ENCODE measurements around the gene CCP110. TPM values are rescaled to one million over a fixed set of nuclear protein-coding genes. Genes with fewer than 3 reads are reported as not detected.

CCP110 gene
- total RNA-seq, 1 experiment from 2014 or later = 30.1 TPM

- Histone ChIP-seq H3K27ac (ENCODE audit: low read length) (peak overlapping the region; percentile 86), H3K9me3 (ENCODE audit: low read length) (no peaks in the 10 kb centered on the region), H3K4me3 (ENCODE audit: low read length) (peak overlapping the region; percentile 98), H3K27me3 (ENCODE audit: low read length) (no peaks in the 10 kb centered on the region), H3K9me2 (replicated peaks; ENCODE audit: insufficient read depth, low read length) (no peaks in the 10 kb centered on the region), H4K20me1 (ENCODE audit: insufficient read depth, low read depth, low read length) (no peaks in the 10 kb centered on the region), H3K36me3 (ENCODE audit: insufficient read depth, low read length) (peaks cover 21% of the 10 kb centered on the region; the same call in 1 of the 2 replicates), H3K79me2 (ENCODE audit: low read length) (peaks cover 77% of the 10 kb centered on the region), H3K4me2 (ENCODE audit: low read depth, low read length, poor library complexity, severe bottlenecking) (peak overlapping the region; percentile 94), H2AFZ (ENCODE audit: low read length) (peak overlapping the region; percentile 17; the same call in 1 of the 2 replicates), H3K4me1 (ENCODE audit: low read length) (peaks cover 55% of the 10 kb centered on the region), H3K9ac (ENCODE audit: low read length) (peak overlapping the region; percentile 94)
- no peak for DNase-seq
These were observed 544 bp downstream of the CCP110 start for GRCh38 chr16:19524356-19524615.

DNA sequence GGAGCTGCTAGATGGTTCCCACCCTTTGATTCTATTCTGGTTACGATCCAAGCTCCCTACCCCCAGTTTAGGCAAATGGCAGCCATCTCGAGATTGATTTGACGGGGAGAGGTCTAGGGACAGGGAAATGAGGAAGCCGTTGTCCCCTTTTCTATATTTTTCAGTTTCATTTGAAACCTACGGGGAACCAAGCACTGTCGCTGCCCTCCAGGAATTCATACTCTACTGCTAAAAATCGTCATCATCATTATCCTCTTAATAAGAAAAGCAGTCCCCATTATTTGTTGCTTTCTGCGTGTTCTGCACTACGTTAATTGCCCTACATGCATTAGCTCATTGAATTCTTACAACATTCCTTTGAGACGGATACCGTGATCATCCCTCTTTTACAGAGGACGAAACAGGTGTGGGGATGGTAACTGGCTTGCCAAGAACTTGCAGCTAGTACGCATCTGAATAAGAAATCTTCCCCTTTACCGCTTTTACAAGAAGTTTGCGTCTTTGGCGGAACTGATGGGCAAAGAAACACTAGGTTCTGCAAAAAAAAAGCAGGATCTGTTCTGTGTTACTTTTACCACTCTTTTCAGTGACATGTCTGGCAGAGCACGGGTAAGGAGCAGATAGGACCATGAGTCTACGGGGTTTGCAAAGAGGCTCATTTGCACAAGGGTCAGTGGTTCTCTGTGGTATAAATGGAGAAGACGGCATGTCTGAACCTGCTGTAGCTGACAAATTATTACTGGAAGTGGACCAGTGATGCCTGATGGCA, 1.1 kb downstream of the CCP110 start:
- peak; percentile 79 for DNase-seq
- Histone ChIP-seq H2AFZ (ENCODE audit: low read length) (peak overlapping the region; percentile 43; the same call in 1 of the 2 replicates), H3K9ac (ENCODE audit: low read length) (peak overlapping the region; percentile 94), H3K36me3 (ENCODE audit: insufficient read depth, low read length) (peaks cover 23% of the 10 kb centered on the region; the same call in 1 of the 2 replicates), H3K4me2 (ENCODE audit: low read depth, low read length, poor library complexity, severe bottlenecking) (peak overlapping the region; percentile 94), H3K9me2 (replicated peaks; ENCODE audit: insufficient read depth, low read length) (no peaks in the 10 kb centered on the region), H3K9me3 (ENCODE audit: low read length) (no peaks in the 10 kb centered on the region), H4K20me1 (ENCODE audit: insufficient read depth, low read depth, low read length) (no peaks in the 10 kb centered on the region), H3K4me3 (ENCODE audit: low read length) (peak overlapping the region; percentile 98), H3K4me1 (ENCODE audit: low read length) (peaks cover 51% of the 10 kb centered on the region), H3K27me3 (ENCODE audit: low read length) (no peaks in the 10 kb centered on the region), H3K27ac (ENCODE audit: low read length) (peak overlapping the region; percentile 86), H3K79me2 (ENCODE audit: low read length) (peaks cover 73% of the 10 kb centered on the region)

DNA sequence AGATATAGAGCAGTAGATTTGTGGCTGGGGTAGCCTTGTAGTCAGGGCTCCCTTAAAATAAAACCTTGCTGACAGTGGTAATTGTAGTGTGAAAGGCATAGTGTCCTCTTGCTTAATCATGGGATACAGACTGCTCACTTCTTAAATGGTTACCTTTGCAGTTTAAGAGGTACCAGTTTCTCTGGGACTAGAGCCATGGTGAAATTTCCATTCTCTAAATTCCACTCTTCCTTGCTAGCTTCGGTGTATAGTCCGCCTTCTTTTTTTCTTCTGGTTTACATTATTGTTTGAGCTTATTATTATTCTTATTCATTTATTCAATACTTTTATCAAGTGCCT, 1.6 kb downstream of the CCP110 start:
- Histone ChIP-seq H3K27ac (ENCODE audit: low read length) (peak overlapping the region; percentile 86), H3K4me3 (ENCODE audit: low read length) (peak overlapping the region; percentile 98), H3K9ac (ENCODE audit: low read length) (peak overlapping the region; percentile 94), H3K4me1 (ENCODE audit: low read length) (peaks cover 45% of the 10 kb centered on the region), H3K9me2 (replicated peaks; ENCODE audit: insufficient read depth, low read length) (no peaks in the 10 kb centered on the region), H3K4me2 (ENCODE audit: low read depth, low read length, poor library complexity, severe bottlenecking) (peak overlapping the region; percentile 94), H4K20me1 (ENCODE audit: insufficient read depth, low read depth, low read length) (no peaks in the 10 kb centered on the region), H3K9me3 (ENCODE audit: low read length) (no peaks in the 10 kb centered on the region), H3K36me3 (ENCODE audit: insufficient read depth, low read length) (peaks cover 23% of the 10 kb centered on the region; the same call in 1 of the 2 replicates), H3K27me3 (ENCODE audit: low read length) (no peaks in the 10 kb centered on the region), H3K79me2 (ENCODE audit: low read length) (peaks cover 73% of the 10 kb centered on the region), H2AFZ (ENCODE audit: low read length) (peak overlapping the region; percentile 43; the same call in 1 of the 2 replicates)
- DNase-seq = no peak

GRCh38 chr16:19527161-19527560, 3.4 kb downstream of the CCP110 start:
- Histone ChIP-seq H3K27ac (ENCODE audit: low read length) (peak overlapping the region; percentile 86), H3K27me3 (ENCODE audit: low read length) (no peaks in the 10 kb centered on the region), H3K4me1 (ENCODE audit: low read length) (peaks cover 38% of the 10 kb centered on the region), H4K20me1 (ENCODE audit: insufficient read depth, low read depth, low read length) (no peaks in the 10 kb centered on the region), H3K4me2 (ENCODE audit: low read depth, low read length, poor library complexity, severe bottlenecking) (peak overlapping the region; percentile 94), H3K9me3 (ENCODE audit: low read length) (no peaks in the 10 kb centered on the region), H2AFZ (ENCODE audit: low read length) (no peak overlapping the region), H3K4me3 (ENCODE audit: low read length) (no peak overlapping the region), H3K79me2 (ENCODE audit: low read length) (peaks cover 62% of the 10 kb centered on the region), H3K9ac (ENCODE audit: low read length) (peak overlapping the region; percentile 18; the same call in 1 of the 2 replicates), H3K9me2 (replicated peaks; ENCODE audit: insufficient read depth, low read length) (no peaks in the 10 kb centered on the region), H3K36me3 (ENCODE audit: insufficient read depth, low read length) (peaks cover 27% of the 10 kb centered on the region; the same call in 1 of the 2 replicates)
- DNase-seq = no peak

DNA sequence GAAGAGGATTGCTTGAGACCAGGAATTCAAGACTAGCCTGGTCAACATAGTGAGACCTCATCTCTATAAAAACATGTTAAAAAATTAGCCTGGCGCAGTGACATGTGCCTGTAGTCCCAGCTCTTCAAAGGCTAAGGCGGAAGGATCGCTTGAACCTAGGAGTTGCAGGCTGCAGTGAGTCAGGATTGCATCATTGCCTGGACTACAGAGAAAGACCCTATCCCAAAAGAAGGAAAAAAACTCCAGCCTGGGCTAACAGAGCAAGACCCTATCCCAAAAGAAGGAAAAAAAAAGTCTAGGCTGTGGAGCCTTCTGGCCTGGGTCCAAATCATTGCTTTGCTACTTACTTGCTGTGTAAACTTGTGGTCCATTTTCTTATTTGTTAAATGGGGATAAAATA, 4.9 kb downstream of the CCP110 start:
- Histone ChIP-seq H3K9ac (ENCODE audit: low read length) (no peak overlapping the region), H4K20me1 (ENCODE audit: insufficient read depth, low read depth, low read length) (no peaks in the 10 kb centered on the region), H3K9me2 (replicated peaks; ENCODE audit: insufficient read depth, low read length) (no peaks in the 10 kb centered on the region), H3K27ac (ENCODE audit: low read length) (no peak overlapping the region), H2AFZ (ENCODE audit: low read length) (no peak overlapping the region), H3K4me3 (ENCODE audit: low read length) (no peak overlapping the region), H3K36me3 (ENCODE audit: insufficient read depth, low read length) (peaks cover 39% of the 10 kb centered on the region; the same call in 1 of the 2 replicates), H3K79me2 (ENCODE audit: low read length) (peaks cover 74% of the 10 kb centered on the region), H3K4me2 (ENCODE audit: low read depth, low read length, poor library complexity, severe bottlenecking) (no peak overlapping the region), H3K27me3 (ENCODE audit: low read length) (no peaks in the 10 kb centered on the region), H3K4me1 (ENCODE audit: low read length) (peaks cover 24% of the 10 kb centered on the region), H3K9me3 (ENCODE audit: low read length) (no peaks in the 10 kb centered on the region)
- DNase-seq = no peak

GRCh38 chr16:19532601-19533000, 8.9 kb downstream of the CCP110 start:
- Histone ChIP-seq H2AFZ (ENCODE audit: low read length) (no peak overlapping the region), H3K79me2 (ENCODE audit: low read length) (peaks cover 50% of the 10 kb centered on the region), H3K4me3 (ENCODE audit: low read length) (no peak overlapping the region), H3K27me3 (ENCODE audit: low read length) (no peaks in the 10 kb centered on the region), H3K9ac (ENCODE audit: low read length) (no peak overlapping the region), H3K4me2 (ENCODE audit: low read depth, low read length, poor library complexity, severe bottlenecking) (no peak overlapping the region), H4K20me1 (ENCODE audit: insufficient read depth, low read depth, low read length) (no peaks in the 10 kb centered on the region), H3K9me3 (ENCODE audit: low read length) (no peaks in the 10 kb centered on the region), H3K27ac (ENCODE audit: low read length) (no peak overlapping the region), H3K4me1 (ENCODE audit: low read length) (no peaks in the 10 kb centered on the region), H3K9me2 (replicated peaks; ENCODE audit: insufficient read depth, low read length) (no peaks in the 10 kb centered on the region), H3K36me3 (ENCODE audit: insufficient read depth, low read length) (peaks cover 60% of the 10 kb centered on the region; the same call in 1 of the 2 replicates)
- no peak for DNase-seq

- H3K27me3 ChIP-seq (ENCODE audit: low read length) = no peaks in the 10 kb centered on the region
- H3K4me2 ChIP-seq (ENCODE audit: low read depth, low read length, poor library complexity, severe bottlenecking) = no peak overlapping the region
- H4K20me1 ChIP-seq (ENCODE audit: insufficient read depth, low read depth, low read length) = no peaks in the 10 kb centered on the region
- no peaks in the 10 kb centered on the region for H3K9me2 ChIP-seq (replicated peaks; ENCODE audit: insufficient read depth, low read length)
- no peak overlapping the region for H2AFZ ChIP-seq (ENCODE audit: low read length)
- H3K36me3 ChIP-seq (ENCODE audit: insufficient read depth, low read length) = peaks cover 47% of the 10 kb centered on the region; the same call in 1 of the 2 replicates
- peaks cover 5% of the 10 kb centered on the region; the same call in 1 of the 2 replicates for H3K79me2 ChIP-seq (ENCODE audit: low read length)
- H3K9me3 ChIP-seq (ENCODE audit: low read length) = no peaks in the 10 kb centered on the region
- H3K4me1 ChIP-seq (ENCODE audit: low read length) = no peaks in the 10 kb centered on the region
- no peak overlapping the region for H3K27ac ChIP-seq (ENCODE audit: low read length)
- H3K4me3 ChIP-seq (ENCODE audit: low read length) = no peak overlapping the region
- DNase-seq = no peak
- no peak overlapping the region for H3K9ac ChIP-seq (ENCODE audit: low read length)
These were observed 16.7 kb downstream of the CCP110 start for GRCh38 chr16:19540241-19540970.

DNA sequence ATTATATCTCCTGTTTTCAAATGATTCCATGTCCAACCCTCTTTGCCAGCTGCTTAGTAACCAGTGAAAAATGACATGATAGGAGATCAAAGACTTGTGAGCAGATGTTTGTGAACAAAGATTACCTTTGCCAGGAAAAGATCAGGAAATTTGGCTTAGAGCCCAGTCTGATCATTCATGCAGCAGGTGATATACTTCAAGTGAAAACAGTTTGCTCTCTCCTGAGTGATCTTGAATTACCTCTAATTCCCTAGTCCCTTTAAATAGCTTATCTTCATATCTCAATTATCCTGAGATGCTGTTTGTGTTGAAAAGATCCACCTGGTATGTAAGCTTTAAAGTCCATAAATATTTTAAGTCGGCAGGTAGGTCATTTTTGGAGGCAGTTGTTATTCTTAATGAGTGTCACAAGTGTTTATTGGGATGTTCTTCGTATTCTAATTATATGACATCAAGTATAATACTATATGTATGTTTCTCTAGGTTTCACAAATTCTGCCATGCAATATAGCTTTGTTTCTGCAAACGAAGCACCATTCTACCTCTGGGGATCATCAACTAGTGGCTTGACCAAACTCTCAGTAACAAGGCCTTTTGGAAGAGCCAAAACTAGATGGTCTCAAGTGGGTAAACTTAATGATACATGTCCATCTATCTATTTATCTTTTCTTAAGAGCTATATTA, 18.5 kb downstream of the CCP110 start:
- H3K4me1 ChIP-seq (ENCODE audit: low read length) = no peaks in the 10 kb centered on the region
- no peak overlapping the region for H3K27ac ChIP-seq (ENCODE audit: low read length)
- no peak overlapping the region for H3K4me2 ChIP-seq (ENCODE audit: low read depth, low read length, poor library complexity, severe bottlenecking)
- H3K9me2 ChIP-seq (replicated peaks; ENCODE audit: insufficient read depth, low read length) = no peaks in the 10 kb centered on the region
- no peak overlapping the region for H3K9ac ChIP-seq (ENCODE audit: low read length)
- H3K4me3 ChIP-seq (ENCODE audit: low read length) = no peak overlapping the region
- peaks cover 44% of the 10 kb centered on the region; the same call in 1 of the 2 replicates for H3K36me3 ChIP-seq (ENCODE audit: insufficient read depth, low read length)
- no peaks in the 10 kb centered on the region for H3K79me2 ChIP-seq (ENCODE audit: low read length)
- no peaks in the 10 kb centered on the region for H4K20me1 ChIP-seq (ENCODE audit: insufficient read depth, low read depth, low read length)
- no peak for DNase-seq
- H3K27me3 ChIP-seq (ENCODE audit: low read length) = no peaks in the 10 kb centered on the region
- H3K9me3 ChIP-seq (ENCODE audit: low read length) = no peaks in the 10 kb centered on the region
- H2AFZ ChIP-seq (ENCODE audit: low read length) = no peak overlapping the region

All from Karpas-422 (cell line).